Large intestine (tissue), 3 donors: ENCODE data around the gene ARHGAP24. TPM values are rescaled to one million over a fixed set of nuclear protein-coding genes. Genes with fewer than 3 reads are reported as not detected.
A peak's percentile ranks its signal among the peaks of the same experiment; 100 is the strongest.

ENCODE experiments used
- DNase-seq, 2 donors: peaks; one replicate each; pipeline versions ENCODE4 v3.0.0 to v3.0.0-alpha.2; 2013
- H3K27ac ChIP-seq: one replicate; pipeline ENCODE4 v1.5.1; 2013; ENCODE audit warnings: low read length
- H3K27me3 ChIP-seq: 2 replicates; pipeline ENCODE4 v1.6.1; 2013; ENCODE audit warnings: low read length; ENCODE audit not compliant: control insufficient read depth, insufficient read depth
- H3K36me3 ChIP-seq: 2 replicates; pipeline ENCODE4 v1.6.1; 2013; ENCODE audit warnings: low read length; ENCODE audit not compliant: control insufficient read depth, insufficient read depth
- H3K4me1 ChIP-seq: one replicate; pipeline ENCODE4 v1.6.1; 2013; ENCODE audit warnings: low read length; ENCODE audit not compliant: control insufficient read depth, insufficient read depth
- H3K4me3 ChIP-seq: one replicate; pipeline ENCODE4 v1.5.1; 2013; ENCODE audit warnings: low read length
- H3K9me3 ChIP-seq: one replicate; pipeline ENCODE4 v1.6.1; 2013; ENCODE audit warnings: mild to moderate bottlenecking, low read depth, low read length, moderate library complexity; ENCODE audit not compliant: control insufficient read depth
- WGBS: methylation state at CpG from one replicate; pipeline ENCODE4 v1.1.5; 2013; ENCODE audit warnings: low lambda C conversion rate; ENCODE audit not compliant: insufficient coverage; 5-methylcytosine and 5-hydroxymethylcytosine counted together
- polyA plus RNA-seq: library from polyadenylated mRNA; unstranded; fragments of 120-200 nt; gene quantifications from one replicate; pipeline ENCODE4 v1.2.1, GENCODE V29; 2013

Gene ARHGAP24
- polyA plus RNA-seq, 1 donor = 6.7 TPM

DNA sequence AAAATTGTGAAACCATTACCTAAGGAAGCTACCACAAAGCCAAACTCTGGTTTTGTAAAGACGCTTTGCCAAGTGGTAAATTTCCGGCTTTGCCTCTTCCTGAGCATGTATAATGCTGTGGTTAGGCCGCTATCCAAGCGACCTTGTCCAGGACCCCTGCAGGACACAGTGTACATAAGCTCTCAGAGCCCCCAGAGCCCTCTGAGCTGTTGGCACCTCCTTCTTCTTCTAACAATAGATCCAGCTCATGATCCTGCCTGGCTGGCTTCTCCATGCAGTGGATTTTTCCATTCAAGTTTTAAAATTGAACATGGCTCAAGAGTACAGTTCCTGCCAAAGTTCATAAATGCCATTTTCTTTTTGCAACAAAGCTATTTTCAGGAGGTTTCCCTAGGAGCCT is 558.2 kb downstream of the ARHGAP24 start:
- no peaks in the 10 kb centered on the region for H3K9me3 ChIP-seq
- no peaks in the 10 kb centered on the region for H3K36me3 ChIP-seq
- no peaks in the 10 kb centered on the region for H3K27me3 ChIP-seq
- H3K27ac ChIP-seq = peak overlapping the region; percentile 57
- no peaks in the 10 kb centered on the region for H3K4me1 ChIP-seq
- no peak overlapping the region for H3K4me3 ChIP-seq
- WGBS = no CpG with 5 or more reads among the region's 4 CpGs
- DNase-seq = peak in 1 of 2 donors; percentile 11

DNA sequence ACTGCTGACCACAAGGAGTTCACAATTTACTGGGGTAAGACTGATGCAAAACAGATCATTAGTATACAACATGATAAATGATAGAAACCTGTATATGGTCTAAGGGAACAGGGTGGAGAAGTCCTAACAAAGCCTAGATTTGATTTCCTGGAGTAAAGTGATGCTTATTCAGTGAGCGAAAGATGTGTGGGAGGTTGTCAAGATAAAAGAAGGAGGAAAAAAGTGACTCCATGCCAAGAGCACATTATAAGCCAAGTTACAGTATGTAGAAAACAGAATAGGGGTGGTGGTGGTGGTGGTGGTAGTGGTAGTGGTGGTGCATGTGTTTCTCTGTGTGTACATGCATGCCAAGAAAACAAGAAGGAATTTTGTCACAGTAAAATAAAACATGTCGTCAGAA is 559.7 kb downstream of the ARHGAP24 start:
- H3K27ac ChIP-seq = no peak overlapping the region
- H3K4me1 ChIP-seq = no peaks in the 10 kb centered on the region
- no peaks in the 10 kb centered on the region for H3K9me3 ChIP-seq
- WGBS = 92% methylated on average over 2 of the region's 2 CpGs
- no peak overlapping the region for H3K4me3 ChIP-seq
- H3K27me3 ChIP-seq = no peaks in the 10 kb centered on the region
- no peaks in the 10 kb centered on the region for H3K36me3 ChIP-seq
- DNase-seq = no peak

DNA sequence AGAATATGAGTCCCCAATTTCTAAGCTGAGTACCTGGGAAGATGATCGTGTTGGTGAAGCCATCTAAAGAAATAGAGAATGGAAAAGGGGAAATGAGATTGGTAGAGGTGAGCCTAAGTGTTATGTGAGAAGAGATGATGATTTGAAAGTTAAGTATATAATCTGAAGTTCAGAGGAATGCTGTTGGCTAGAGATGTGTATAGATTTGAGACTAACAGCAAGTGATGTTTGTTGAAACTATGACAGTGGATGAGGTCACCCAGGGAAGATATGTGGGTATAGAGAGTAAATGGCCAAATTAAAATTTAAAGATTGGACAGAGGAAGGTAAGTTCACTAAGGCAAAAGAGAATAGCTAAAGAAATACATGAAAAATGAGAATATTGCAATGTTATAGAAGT is 560.7 kb downstream of the ARHGAP24 start:
- Histone ChIP-seq H3K27ac (no peak overlapping the region), H3K27me3 (no peaks in the 10 kb centered on the region), H3K9me3 (no peaks in the 10 kb centered on the region), H3K4me1 (no peaks in the 10 kb centered on the region), H3K4me3 (no peak overlapping the region), H3K36me3 (no peaks in the 10 kb centered on the region)
- DNase-seq = no peak
- 100% methylated on average over 1 of the region's 1 CpG for WGBS

DNA sequence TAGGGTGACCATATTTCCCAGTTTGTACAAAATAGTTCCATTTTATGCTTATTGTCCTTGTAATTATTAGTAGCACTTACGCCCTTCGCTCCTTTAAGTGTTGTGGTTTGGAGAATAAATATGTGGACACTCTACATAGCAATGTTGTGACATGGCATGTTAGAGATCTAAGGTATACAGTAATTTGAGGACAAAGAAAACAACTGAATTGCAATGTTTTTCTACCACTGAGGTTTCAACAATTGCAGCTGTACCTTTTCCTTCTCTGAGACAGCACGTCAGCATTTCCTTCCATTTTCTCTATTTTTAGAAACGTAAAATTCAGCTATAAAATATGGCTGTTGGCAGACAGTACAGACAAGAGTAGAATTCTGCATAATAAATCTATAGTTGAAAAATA is 561.8 kb downstream of the ARHGAP24 start:
- H3K4me1 ChIP-seq = no peaks in the 10 kb centered on the region
- no peaks in the 10 kb centered on the region for H3K36me3 ChIP-seq
- no peak overlapping the region for H3K27ac ChIP-seq
- no peak for DNase-seq
- no peak overlapping the region for H3K4me3 ChIP-seq
- no peaks in the 10 kb centered on the region for H3K9me3 ChIP-seq
- WGBS = 100% methylated on average over 2 of the region's 4 CpGs
- no peaks in the 10 kb centered on the region for H3K27me3 ChIP-seq

DNA sequence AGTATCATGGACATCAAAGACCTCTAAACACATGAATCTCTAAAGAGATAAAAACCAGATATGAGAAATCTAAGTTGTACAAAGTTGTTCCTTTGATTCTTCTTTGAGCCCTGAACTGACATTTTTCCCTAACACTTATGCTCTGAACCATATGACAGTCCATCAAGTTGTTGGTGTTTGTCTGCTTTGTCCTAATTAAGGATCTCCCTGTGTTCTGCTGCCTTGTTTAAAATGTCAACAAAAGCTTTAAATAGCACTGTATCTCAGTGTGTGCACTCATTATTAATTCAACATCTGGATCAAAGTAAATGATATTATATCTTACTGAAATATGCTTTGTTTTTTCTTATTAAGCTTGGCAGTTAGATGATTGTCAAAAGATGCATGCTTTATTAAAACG is 563.1 kb downstream of the ARHGAP24 start:
- DNase-seq = no peak
- H3K9me3 ChIP-seq = no peaks in the 10 kb centered on the region
- no peak overlapping the region for H3K4me3 ChIP-seq
- no peaks in the 10 kb centered on the region for H3K4me1 ChIP-seq
- H3K27ac ChIP-seq = no peak overlapping the region
- no peaks in the 10 kb centered on the region for H3K36me3 ChIP-seq
- H3K27me3 ChIP-seq = no peaks in the 10 kb centered on the region
- WGBS = 83% methylated on average over 1 of the region's 1 CpG

DNA sequence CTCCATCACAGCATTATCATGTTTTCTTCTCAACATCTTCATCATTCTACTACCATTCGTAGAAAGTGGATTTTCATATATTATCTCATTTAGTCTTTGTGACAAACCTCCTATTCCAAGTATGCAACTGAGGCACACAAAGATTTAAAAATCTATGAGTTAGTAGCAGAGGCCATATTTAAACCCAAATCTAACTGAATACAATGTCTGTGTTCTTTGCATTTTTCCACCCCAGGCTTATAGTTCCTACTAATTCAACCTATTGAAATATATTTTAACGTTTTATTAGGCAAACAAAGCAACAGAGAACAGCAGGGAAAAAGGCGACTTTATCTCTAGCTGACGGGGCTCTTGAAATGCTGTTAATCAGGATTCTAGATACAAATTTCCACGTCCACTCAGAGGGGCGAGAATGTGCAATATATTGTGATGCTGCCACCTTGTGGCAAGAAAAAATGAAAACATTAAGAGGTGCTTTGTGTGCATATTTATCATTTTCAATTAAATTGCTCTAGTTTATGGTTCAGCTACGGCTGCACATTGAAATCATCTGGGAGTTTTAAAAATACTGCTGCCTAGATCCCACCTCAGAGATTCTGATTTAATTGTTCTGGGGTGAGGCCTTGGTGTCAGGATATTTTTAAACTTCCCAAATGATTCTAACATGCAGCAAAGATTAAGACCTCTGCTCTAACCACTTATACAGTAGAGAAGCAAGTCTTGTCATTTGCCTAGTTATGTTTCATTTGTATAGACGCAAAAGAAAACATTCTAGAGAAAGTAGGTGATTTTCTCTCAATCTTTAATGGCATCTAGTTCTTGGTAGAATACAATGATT is 569.0 kb downstream of the ARHGAP24 start:
- H3K4me3 ChIP-seq = no peak overlapping the region
- no peaks in the 10 kb centered on the region for H3K4me1 ChIP-seq
- 8% methylated on average over 6 of the region's 8 CpGs for WGBS
- no peak overlapping the region for H3K27ac ChIP-seq
- H3K27me3 ChIP-seq = no peaks in the 10 kb centered on the region
- H3K9me3 ChIP-seq = no peaks in the 10 kb centered on the region
- peak in 1 of 2 donors; percentile 17 for DNase-seq
- no peaks in the 10 kb centered on the region for H3K36me3 ChIP-seq

DNA sequence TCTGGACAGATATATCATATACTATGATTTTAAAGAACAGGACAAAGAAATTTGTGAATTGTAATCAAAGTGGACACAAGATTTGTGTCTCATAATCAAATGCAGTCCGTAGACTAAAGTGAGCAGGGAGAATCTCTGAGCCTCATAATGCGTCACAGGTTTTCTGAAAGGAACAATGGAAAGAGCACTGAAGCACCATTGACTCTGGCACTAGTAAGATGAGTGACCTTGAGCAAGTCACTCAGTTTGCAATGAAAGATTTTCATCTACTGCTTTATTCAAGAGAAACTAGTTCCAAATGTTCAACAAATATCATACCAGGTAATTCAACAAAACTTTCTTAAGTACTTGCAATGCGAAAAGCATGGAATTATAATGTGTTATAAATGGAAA is 569.6 kb downstream of the ARHGAP24 start:
- H3K9me3 ChIP-seq = no peaks in the 10 kb centered on the region
- H3K4me1 ChIP-seq = no peaks in the 10 kb centered on the region
- no CpG with 5 or more reads among the region's 3 CpGs for WGBS

DNA sequence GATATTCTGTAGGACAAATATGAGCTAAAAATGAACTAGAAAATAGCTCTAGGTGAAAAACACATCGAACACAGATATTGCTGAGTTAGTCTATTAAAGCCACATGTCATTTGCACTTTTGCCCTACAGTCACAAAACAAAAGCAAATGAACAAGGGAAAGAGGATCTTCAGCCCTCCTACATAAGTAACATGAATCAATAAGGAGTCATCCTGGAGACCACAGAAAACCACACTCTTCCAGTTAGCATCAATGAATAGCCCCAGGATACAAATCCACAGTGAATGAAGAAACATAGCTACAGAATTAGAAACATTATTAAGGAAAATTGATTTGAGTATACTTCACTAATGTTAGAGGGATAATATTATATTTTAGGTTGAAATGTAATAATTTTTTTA is 573.5 kb downstream of the ARHGAP24 start:
- Histone ChIP-seq H3K4me3 (no peak overlapping the region), H3K4me1 (no peaks in the 10 kb centered on the region), H3K27me3 (no peaks in the 10 kb centered on the region), H3K9me3 (no peaks in the 10 kb centered on the region), H3K36me3 (no peaks in the 10 kb centered on the region), H3K27ac (no peak overlapping the region)
- no peak for DNase-seq
- 100% methylated on average over 1 of the region's 1 CpG for WGBS

More for the DNA sequence above, 569.6 kb downstream of the ARHGAP24 start:
- Histone ChIP-seq H3K27me3 (no peaks in the 10 kb centered on the region), H3K27ac (no peak overlapping the region), H3K4me3 (no peak overlapping the region), H3K36me3 (no peaks in the 10 kb centered on the region)
- no peak for DNase-seq

DNA sequence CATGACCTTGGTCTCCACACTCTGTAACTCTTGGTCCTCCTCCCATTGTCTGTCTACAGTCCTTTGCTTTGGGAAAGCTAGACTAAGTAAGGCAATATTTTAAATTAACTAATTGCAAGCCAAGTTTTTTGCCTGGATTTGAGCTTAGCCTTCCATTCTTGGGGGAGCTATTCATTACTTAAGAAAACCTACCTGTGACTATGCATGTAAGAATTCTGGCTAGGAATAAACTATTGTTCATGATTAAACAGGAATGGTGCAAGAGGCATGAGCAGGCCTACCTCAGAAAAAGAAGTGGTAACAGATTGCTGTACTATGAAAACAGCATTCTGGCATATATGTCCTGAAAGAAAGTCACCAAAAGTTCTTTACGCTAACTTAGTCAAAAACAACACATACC is 575.5 kb downstream of the ARHGAP24 start:
- H3K4me1 ChIP-seq = no peaks in the 10 kb centered on the region
- no peaks in the 10 kb centered on the region for H3K27me3 ChIP-seq
- H3K9me3 ChIP-seq = no peaks in the 10 kb centered on the region
- H3K27ac ChIP-seq = no peak overlapping the region
- no CpG with 5 or more reads among the region's 1 CpG for WGBS
- no peak overlapping the region for H3K4me3 ChIP-seq
- DNase-seq = no peak
- no peaks in the 10 kb centered on the region for H3K36me3 ChIP-seq
